Fibroblast of upper back skin (primary cell): ENCODE results near the gene CPEB1.

Source experiments
- DNase-seq: peaks from one replicate; pipeline ENCODE4 v3.0.0-alpha.2; 2013

Gene CPEB1

GRCh38 chr15:82580713-82581112, 66.5 kb downstream of the CPEB1 start:
- no peak for DNase-seq

- no peak for DNase-seq
These were observed 71.8 kb downstream of the CPEB1 start for GRCh38 chr15:82575335-82575734.

- no peak for DNase-seq
These were observed 74.2 kb downstream of the CPEB1 start for GRCh38 chr15:82572986-82573385.

- DNase-seq = peak; percentile 25
These were observed 74.9 kb downstream of the CPEB1 start for GRCh38 chr15:82572311-82572710.

DNA sequence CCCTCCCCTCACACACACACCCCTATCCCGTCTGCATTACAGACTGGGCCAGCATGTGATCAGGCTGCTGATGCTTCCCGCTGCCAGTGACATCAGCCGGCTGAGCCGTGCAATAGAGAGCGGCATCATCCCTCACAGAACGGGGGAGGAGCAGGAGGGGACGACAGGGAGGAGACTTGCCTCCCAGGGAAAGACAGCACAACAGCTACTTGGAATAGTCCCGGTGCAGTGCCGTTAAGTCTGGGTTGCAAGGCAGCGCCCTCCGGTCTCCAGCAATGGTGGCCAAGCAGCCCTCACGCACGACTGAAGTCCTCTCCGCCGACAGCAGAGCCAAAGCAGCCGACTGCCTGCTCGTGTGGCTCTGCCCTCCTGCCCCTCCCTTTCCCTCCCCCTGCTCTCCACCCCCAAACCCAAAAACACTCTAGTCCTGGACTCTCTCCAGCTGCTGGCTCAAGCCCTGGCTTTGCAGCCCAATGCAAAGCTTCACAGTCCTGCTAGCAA, 75.4 kb downstream of the CPEB1 start:
- DNase-seq = peak; percentile 82

DNA sequence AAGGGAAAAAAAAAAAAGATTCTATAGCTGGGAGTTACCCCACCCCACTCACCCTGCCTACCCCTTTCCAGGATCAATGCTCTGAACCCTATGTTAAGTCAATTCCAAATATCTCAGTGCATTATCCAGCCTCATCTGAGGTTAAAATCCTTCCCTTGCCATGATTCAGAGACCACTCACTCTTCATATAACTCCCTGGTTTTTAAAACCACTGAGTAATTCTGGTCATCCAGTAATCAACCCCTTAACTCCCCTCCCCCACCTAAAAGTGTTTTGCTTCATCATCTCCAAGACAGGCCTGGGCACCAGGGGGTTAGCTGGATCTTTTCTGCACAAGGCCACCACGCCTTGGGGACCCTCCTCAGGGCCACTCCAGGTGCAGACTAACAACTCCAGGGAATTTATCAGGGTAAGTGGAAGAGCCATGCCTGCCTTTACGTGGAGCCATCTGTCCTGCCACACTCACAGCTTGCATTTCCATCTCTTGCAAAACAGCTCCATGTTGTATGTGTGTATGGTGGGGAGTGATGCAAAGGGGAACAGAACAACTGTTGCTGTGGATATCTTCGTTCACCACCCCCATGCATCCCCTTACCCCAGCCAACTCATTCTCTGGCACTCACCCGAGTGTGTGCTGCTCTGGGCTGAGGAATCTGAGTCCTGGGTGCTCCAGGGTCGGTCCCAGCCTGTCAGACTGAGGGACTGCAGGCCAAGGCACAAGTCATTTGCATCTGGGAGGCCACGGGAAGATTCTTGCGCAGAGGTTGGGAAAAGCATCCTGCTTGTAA, 76.2 kb downstream of the CPEB1 start:
- DNase-seq = peak; percentile 78

DNA sequence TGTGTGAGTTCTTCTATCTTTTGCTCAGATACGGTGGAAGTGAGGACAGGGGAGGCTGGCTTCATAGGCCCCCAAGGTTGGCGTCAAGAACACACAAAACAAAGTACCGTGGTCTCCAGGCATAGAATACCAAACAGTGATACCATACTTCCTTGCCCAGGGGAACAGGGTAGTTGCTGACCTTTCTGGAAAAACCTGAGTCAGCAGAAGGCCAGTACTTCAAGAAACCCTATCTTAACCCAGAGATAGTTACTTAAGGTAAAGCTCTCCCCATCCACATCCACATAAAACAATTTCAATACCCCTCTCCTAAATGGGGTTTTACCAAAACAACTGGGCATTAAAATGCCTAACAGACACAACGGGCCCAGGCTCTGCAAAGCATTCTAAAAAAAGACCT, 77.3 kb downstream of the CPEB1 start:
- DNase-seq = no peak

DNA sequence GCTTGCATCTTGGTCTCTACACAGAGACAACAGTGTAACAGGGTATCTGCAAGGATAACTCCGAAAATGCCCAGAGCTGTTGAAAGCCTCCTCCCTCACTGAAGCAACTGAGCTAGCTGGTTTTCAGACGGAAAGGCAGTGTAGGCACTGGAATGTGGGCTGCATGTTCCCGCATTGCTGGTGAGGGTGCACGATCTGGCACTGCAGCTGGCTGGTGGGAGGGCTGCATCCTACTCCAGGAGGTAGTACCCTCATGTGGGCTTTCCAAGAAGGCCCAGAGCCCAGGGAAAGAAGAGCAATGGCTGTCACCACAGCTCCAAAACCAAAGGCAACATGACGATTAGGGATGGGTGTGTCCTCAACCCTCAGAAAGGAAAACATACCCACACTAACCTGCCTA, 78.2 kb downstream of the CPEB1 start:
- no peak for DNase-seq

- no peak for DNase-seq
These were observed 79.5 kb downstream of the CPEB1 start for GRCh38 chr15:82567661-82568060.

GRCh38 chr15:82566690-82567089, 80.5 kb downstream of the CPEB1 start:
- peak; percentile 74 for DNase-seq

GRCh38 chr15:82558502-82558901, 88.7 kb downstream of the CPEB1 start:
- DNase-seq = no peak

- no peak for DNase-seq
These were observed 90.7 kb downstream of the CPEB1 start for GRCh38 chr15:82556315-82557035.

- peak; percentile 23 for DNase-seq
These were observed 92.3 kb downstream of the CPEB1 start for GRCh38 chr15:82554849-82555248.

GRCh38 chr15:82554351-82554750, 92.8 kb downstream of the CPEB1 start:
- no peak for DNase-seq

- no peak for DNase-seq
These were observed 93.3 kb downstream of the CPEB1 start for GRCh38 chr15:82553846-82554245.

GRCh38 chr15:82552861-82553260, 94.3 kb downstream of the CPEB1 start:
- DNase-seq = no peak

GRCh38 chr15:82551646-82552247, 95.4 kb downstream of the CPEB1 start:
- peak; percentile 19 for DNase-seq

GRCh38 chr15:82549199-82549665, 97.9 kb downstream of the CPEB1 start:
- no peak for DNase-seq

DNA sequence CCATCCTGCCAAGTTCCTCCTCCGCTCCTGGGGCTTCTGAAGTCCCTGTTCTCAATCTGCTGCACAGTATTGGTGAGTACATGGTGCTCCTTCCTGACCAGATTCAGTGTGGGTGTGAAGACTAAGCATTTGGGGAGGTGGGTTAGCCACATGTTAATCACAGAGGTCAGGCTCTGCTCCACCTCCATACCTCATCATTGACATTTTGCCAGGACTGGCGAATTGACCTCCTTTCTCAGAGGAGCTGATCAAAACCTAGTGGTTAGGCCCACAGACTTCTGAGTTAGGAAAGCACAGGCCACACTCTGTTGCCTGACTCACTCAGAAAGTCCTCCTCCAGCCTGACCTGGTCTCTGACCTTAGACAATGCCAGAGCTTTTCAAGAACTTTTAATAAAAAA, 98.5 kb downstream of the CPEB1 start:
- no peak for DNase-seq

DNA sequence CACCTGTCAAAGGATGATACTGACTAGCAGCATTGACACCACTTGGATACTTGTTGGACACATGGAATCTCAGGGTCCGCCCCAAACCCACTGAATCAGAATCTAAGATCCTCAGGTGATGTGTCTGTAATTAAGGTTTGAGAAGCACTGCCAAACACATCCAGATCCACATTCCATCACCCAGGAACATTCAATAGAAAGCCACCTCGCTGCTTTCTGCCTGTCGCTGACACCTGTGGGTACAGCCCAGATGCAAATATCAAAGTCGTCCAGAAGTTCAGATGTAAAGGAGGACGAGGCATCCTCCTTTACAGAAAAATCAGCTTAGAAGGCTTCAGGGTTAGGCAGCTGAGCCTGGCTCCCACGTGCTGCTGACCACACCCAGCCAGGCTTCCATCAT, 101.7 kb downstream of the CPEB1 start:
- DNase-seq = no peak

GRCh38 chr15:82545002-82545401, 102.2 kb downstream of the CPEB1 start:
- DNase-seq = no peak

GRCh38 chr15:82544431-82544830, 102.7 kb downstream of the CPEB1 start:
- no peak for DNase-seq

- peak; percentile 89 for DNase-seq
These were observed 104.0 kb downstream of the CPEB1 start for GRCh38 chr15:82543160-82543559.

- DNase-seq = no peak
These were observed 106.2 kb downstream of the CPEB1 start for GRCh38 chr15:82540984-82541431.
